T47D (cell line): ENCODE results near the gene ERN1.
"Not testable (repeated sequence)": the region's sequence is repeated elsewhere in the genome, so short reads cannot be mapped to it uniquely, and the experiment has no call there.

ENCODE experiments used
- DNase-seq, 2 experiments: peaks; one replicate each; pipeline versions ENCODE4 v3.0.0 to v3.0.0-alpha.2; 2011 to 2012; ENCODE audit warnings: low read depth in 1 of 2, low spot score in 1 of 2
- JUND ChIP-seq: IDR thresholded peaks from 2 replicates; pipeline ENCODE4 v1.6.1; 2012; ENCODE audit warnings: low read depth
- in situ Hi-C: cut with HindIII; loops from 2 replicates; pipeline ENCODE4 v1.10.0; 2016; ENCODE audit warnings: low sequenced_read_pairs, low pct_unique_long_range_greater_than_20kb

ERN1 gene

GRCh38 chr17:64129765-64130558, at the start of gene ERN1:
TSS of gene ERN1 (minus strand) at chr17:64130144. CDS start at chr17:64130029, 115 bp downstream.
- TF ChIP-seq JUND = no peak
- peak; percentile 96 to 97 for DNase-seq
- in situ Hi-C loops = no loop called here

GRCh38 chr17:64179024-64179423, 49.1 kb upstream of the ERN1 start:
- in situ Hi-C loops = not testable (repeated sequence)

GRCh38 chr17:64178011-64178825, 48.3 kb upstream of the ERN1 start:
- TF ChIP-seq JUND = no peak
- DNase-seq = no peak
- in situ Hi-C loops = no loop called here

More at GRCh38 chr17:64179024-64179423, 49.1 kb upstream of the ERN1 start:
- not testable (repeated sequence) for DNase-seq

GRCh38 chr17:64177311-64178010, 47.5 kb upstream of the ERN1 start:
- DNase-seq = no peak
- TF ChIP-seq JUND = no peak
- in situ Hi-C loops = no loop called here

DNA sequence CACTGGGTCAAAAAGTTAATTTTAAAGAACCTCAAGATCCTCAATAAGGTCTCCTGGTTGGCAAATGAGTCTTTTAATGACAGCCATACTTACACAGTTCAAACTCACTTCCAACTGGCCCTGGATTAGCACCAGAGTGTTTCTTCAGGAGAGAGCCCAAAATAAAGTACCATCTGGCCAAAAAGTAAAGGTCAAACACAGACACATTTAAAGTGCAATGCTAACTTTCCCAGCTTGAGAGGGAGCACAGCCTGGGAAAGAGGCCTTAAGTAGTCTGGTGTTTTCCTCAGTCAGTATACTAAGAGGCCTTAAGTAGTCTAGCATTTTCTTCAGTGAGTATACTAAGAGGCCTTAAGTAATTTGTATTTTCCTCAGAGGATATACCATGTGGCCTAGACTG, 46.6 kb upstream of the ERN1 start:
- no peak for TF ChIP-seq JUND
- in situ Hi-C loops = no loop called here
- DNase-seq = no peak

DNA sequence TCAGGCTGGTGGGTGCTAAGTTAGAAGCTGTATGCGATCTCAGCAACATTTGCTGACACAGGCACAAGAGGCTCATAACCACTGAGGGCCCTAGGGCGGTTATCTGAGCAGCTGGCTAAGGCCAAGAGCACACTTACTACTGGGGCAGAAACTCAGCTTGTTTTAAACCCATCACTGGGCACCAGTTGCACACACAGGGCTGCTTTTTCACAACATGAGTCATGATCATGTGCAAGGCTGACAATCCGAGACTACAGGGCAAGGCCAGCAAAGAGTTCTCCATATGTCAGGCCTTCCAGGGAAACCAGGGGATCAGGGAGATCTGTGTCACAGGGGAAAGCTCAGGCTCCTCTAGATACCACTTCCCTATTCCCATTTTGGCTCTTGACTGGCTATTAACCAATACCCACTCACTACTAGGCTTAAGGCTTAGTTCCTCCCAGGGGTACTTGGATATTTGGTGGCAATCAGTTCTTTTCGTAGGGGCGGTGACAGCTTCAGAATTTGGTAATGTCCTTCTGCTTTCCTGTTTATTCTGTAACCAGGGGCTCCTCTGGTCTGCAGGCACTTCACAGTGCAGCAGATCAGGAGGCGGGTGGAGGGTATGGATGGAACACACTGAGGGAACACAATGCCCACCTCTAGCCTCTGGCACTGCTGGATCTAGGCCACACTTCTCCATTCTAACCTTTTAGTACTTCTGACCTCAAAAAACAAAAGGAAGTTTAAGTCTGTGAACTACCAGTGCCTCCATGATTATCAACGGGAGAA, 44.9 kb upstream of the ERN1 start:
- TF ChIP-seq JUND = no peak
- no peak for DNase-seq
- in situ Hi-C loops = no loop called here

GRCh38 chr17:64173646-64174045, 43.7 kb upstream of the ERN1 start:
- no peak for TF ChIP-seq JUND
- in situ Hi-C loops = no loop called here
- peak in 1 of 2 experiments; percentile 24 for DNase-seq

- peak in 1 of 2 experiments; percentile 64 for DNase-seq
- in situ Hi-C loops = no loop called here
- TF ChIP-seq JUND = no peak
Measured at GRCh38 chr17:64172510-64172909, 42.6 kb upstream of the ERN1 start.

- TF ChIP-seq JUND = no peak
Measured at GRCh38 chr17:64171041-64171440, 41.1 kb upstream of the ERN1 start.

DNA sequence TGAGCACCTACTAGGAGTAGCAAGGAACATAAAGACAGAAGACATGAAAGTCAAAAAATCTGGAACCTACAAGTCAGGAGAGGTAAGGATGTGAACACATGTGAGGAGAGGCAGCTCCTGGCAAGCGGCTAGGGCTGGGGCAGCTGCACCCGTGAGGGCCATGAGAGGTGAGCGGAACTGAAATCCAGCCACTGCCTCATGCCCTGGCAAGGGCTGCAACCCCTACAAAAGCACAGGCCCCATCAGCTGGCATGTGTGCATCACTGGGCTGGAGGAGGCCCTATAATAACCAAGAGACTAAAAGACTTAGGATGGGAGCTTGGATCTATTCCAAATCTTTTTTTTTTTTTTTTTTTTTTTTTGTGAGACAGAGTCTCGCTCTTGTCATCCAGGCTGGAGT, 40.3 kb upstream of the ERN1 start:
- in situ Hi-C loops = no loop called here
- no peak for TF ChIP-seq JUND
- no peak for DNase-seq

More at GRCh38 chr17:64171041-64171440, 41.1 kb upstream of the ERN1 start:
- no peak for DNase-seq
- in situ Hi-C loops = no loop called here

- in situ Hi-C loops, DNase-seq: not testable (repeated sequence)
Measured at GRCh38 chr17:64167666-64168065, 37.7 kb upstream of the ERN1 start.

DNA sequence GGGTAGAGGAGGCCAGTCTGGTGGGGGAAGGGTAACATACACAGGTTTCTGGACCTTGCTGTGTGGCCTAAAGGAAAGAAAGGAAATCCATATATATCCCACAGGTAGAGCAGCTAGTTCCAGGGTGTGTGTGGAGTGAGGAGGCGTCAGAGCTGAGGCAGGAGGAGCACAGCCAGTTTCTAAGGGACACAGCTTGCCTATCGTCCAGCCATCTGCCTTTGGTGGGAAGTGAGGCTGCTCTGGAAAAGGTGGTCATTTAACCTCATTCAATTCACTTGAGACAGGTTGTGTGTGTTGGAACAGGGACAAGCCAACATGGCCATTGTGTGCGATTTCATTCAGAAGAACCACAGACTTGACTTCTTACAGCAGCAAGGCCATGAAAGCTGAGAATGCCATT, 36.9 kb upstream of the ERN1 start:
- in situ Hi-C loops = no loop called here
- TF ChIP-seq JUND = no peak
- no peak for DNase-seq
